ENCODE data around the gene CAMK2A. TPM values are rescaled to one million over a fixed set of nuclear protein-coding genes. Genes with fewer than 3 reads are reported as not detected.

The CAMK2A gene
- total RNA-seq, 4 donors from 2014 or later, result not detected

- TF ChIP-seq CTCF (IDR thresholded peaks at IDR 0.05; ENCODE audit: low read depth), result no peak
These were observed 19.7 kb upstream of the CAMK2A start for GRCh38 chr5:150309101-150309885.

- TF ChIP-seq CTCF (IDR thresholded peaks at IDR 0.05; ENCODE audit: low read depth), result no peak
These were observed 18.2 kb upstream of the CAMK2A start for GRCh38 chr5:150307617-150308426.

DNA sequence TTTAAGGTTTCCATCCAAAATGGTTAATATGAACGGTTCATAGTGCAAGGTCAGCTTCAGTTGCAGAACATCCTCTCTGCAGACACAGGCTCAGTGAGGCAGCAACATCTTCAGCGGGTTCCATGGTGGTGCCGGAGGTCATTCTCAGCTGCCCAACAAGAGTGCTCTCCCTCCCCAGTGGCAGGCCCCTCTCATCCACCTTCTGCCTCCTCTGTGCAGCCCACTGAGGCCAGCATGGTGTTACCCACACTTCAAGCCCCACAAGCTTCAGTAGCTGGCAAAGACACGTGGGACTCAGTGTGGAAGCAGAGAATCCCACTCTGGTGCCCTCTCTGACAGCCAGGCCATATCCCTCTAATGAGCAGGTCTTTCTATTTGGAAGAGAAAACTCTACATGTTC lies 17.2 kb upstream of the CAMK2A start:
- no peak for TF ChIP-seq CTCF (IDR thresholded peaks at IDR 0.05; ENCODE audit: low read depth)

GRCh38 chr5:150305557-150305956 lies 16.0 kb upstream of the CAMK2A start:
- no peak for TF ChIP-seq CTCF (IDR thresholded peaks at IDR 0.05; ENCODE audit: low read depth)

DNA sequence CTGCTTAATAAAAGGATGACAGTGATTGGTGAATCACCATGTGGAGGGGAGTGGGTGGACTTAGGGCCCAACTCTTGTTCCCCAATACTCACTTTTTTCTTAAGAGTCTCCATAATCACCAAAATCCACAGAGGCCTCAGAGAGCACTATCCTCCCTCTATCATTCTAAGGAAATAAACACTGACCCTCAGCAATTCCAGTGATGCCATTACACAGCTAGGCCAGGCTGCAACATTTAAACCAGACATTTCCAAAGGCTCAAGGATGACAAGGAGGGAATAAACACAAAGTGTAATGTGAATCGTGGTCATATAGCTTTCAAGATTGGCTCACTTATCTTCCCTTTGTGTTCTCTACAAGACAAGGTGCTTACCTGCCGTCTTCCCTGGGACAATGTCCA lies 15.5 kb upstream of the CAMK2A start:
- no peak for TF ChIP-seq CTCF (IDR thresholded peaks at IDR 0.05; ENCODE audit: low read depth)

DNA sequence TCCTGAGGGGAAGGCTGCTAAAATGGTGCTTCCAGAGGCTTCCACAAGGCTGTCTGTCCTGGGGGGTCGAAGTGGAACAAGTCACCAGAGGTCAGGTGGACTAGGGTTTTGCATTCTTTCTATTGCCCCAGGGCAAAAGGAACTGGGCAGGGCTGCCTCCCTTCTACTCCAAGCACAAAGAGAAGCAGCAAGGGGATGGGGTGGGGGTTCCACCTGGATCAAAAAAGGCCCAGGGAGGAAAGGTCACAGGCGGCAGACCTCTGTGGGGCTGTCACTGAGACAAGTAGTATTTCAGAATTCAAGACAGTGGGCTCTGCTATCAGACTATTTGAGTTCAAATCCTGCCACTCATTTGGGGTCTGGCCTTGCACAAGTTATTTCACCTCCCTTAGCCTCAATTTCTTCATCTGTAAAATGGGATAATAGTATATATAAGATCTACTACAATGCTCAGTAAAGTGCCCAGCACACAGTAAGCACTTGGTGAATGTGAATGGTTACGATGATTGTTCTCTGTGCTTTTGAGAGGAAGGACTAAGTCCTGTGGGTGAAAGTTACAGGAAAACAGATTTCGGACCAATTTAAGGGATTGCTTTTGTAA lies 15.0 kb upstream of the CAMK2A start:
- no peak for TF ChIP-seq CTCF (IDR thresholded peaks at IDR 0.05; ENCODE audit: low read depth)

All from subcutaneous adipose tissue (tissue), 4 donors.